NB4 (cell line): ENCODE data around the gene TMEM72.

ENCODE experiments used
- DNase-seq: peaks from one replicate; pipeline ENCODE4 v3.0.0; 2010; ENCODE audit warnings: low read depth
- H3K4me3 ChIP-seq: one replicate; pipeline ENCODE4 v1.5.1; 2011; ENCODE audit warnings: mild to moderate bottlenecking, low read depth, low read length, moderate library complexity
- MAX ChIP-seq: IDR thresholded peaks from 2 replicates; pipeline ENCODE4 v1.6.1; 2011; ENCODE audit warnings: low read depth, low read length
- MYC ChIP-seq: IDR thresholded peaks from 2 replicates; pipeline ENCODE4 v1.6.1; 2011; ENCODE audit warnings: low read depth, low read length
- POLR2A ChIP-seq: IDR thresholded peaks from 2 replicates; pipeline ENCODE4 v1.6.1; 2011; ENCODE audit warnings: mild to moderate bottlenecking; ENCODE audit not compliant: insufficient read length; ENCODE audit errors: extremely low read depth
- TF ChIP-seq, protein P1 (sequence below): IDR thresholded peaks from one replicate; pipeline ENCODE4 v1.5.1; 2012; ENCODE audit warnings: low read depth, low read length

The TMEM72 gene

DNA sequence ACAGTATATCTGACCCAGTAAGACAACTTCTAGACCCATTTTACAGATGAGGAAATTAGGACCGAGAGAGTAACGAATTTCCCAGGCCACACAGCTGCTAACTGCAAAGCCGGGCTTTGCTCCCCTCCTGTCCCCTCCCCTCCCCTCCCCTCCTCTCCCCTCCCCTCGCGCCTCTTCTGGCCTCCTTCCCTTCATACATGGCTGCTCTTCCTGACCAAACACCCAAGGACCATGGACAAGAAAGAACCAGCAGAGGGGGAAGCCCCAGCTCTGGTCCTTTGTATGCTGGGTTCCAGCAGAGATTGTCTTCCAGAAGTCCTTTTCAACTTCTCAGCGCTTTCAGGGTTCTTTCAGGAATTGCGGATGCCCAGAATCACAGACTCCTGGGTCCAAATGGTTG, 3.6 kb upstream of the TMEM72 start:
- H3K4me3 ChIP-seq = no peak overlapping the region
- TF ChIP-seq MYC (no peak), MAX (no peak), POLR2A (no peak)
- TF ChIP-seq, protein P1, sequence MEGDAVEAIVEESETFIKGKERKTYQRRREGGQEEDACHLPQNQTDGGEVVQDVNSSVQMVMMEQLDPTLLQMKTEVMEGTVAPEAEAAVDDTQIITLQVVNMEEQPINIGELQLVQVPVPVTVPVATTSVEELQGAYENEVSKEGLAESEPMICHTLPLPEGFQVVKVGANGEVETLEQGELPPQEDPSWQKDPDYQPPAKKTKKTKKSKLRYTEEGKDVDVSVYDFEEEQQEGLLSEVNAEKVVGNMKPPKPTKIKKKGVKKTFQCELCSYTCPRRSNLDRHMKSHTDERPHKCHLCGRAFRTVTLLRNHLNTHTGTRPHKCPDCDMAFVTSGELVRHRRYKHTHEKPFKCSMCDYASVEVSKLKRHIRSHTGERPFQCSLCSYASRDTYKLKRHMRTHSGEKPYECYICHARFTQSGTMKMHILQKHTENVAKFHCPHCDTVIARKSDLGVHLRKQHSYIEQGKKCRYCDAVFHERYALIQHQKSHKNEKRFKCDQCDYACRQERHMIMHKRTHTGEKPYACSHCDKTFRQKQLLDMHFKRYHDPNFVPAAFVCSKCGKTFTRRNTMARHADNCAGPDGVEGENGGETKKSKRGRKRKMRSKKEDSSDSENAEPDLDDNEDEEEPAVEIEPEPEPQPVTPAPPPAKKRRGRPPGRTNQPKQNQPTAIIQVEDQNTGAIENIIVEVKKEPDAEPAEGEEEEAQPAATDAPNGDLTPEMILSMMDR = no peak
- DNase-seq = no peak

DNA sequence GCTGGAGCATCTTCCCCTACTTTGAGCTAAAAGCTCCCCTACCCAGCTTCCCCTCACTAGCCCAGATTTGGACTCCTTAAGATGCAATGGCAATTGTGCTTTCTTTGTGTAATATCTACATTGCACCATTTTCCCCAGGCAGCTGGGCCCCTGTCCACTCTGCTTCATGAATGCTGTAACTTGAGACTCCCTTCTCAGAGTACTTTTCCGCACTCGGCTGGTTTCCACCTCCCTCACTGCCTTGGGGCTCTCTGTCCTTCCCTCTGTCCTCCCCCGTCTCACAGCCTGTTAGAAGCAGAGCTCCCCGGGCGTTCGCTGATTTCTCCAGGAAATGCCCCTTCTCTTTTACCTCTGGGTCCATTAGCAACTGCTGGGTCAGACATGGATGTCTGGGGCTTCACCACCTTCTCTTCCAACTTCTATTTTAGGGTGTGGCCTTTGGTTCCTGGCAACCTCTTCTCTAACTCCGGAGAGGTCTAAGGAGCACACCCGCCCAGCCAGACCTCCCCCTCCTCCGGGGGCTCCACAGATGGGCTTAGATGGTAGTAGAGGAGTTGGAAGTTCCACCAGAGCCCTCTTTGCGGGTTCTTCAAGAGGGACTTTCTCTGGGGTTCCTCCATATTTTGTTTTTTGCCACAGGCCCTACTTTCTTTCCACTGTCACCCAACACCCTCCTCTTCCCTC, 2.9 kb upstream of the TMEM72 start:
- no peak overlapping the region for H3K4me3 ChIP-seq
- TF ChIP-seq MYC (no peak), MAX (0 out of 2 replicates have a peak, but pooled peaks have one; percentile 5), POLR2A (no peak)
- TF ChIP-seq, protein P1 = no peak
- DNase-seq = no peak

DNA sequence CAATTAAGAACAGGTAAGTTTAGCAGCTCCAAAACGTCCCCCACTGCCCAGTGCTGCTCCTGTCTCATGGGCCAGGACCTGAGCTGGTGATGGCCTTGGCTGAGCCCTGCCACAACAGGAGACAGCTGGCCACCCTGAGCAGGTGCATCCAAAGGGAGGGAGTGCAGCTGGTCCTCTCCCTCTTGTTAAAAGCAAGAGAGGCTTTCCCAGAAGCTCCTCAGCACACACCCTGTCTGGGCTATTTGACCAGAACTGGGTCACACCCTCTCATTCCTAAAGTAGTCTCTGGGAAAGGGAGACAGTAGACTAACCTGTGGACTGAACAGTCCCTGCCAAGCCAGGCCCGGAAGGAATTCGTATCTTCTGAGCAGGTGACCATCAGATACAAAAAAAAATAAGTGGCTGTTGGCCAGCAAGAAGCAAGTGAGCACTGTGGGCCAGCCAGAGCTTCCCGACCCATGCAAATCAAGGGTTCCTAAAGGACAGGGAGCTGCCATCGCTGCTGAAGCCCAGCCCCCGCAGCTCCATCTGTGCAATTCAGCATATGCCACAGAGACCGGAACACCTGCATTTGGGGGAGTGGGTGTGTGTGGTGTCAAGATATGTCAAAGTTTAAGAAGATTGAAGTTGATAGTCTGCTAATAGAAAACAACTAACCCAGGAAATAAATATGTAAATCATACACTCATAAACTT, 2.1 kb upstream of the TMEM72 start:
- H3K4me3 ChIP-seq = no peak overlapping the region
- TF ChIP-seq POLR2A = no peak
- no peak for TF ChIP-seq MAX
- TF ChIP-seq, protein P1 = no peak
- no peak for TF ChIP-seq MYC
- DNase-seq = no peak

- TF ChIP-seq MYC (no peak), MAX (no peak), POLR2A (no peak)
- TF ChIP-seq, protein P1 = no peak
- H3K4me3 ChIP-seq = no peak overlapping the region
- DNase-seq = no peak
These were observed 1.2 kb upstream of the TMEM72 start for GRCh38 chr10:44909910-44910309.

GRCh38 chr10:44910602-44911001, 535 bp upstream of the TMEM72 start:
- H3K4me3 ChIP-seq = no peak overlapping the region
- TF ChIP-seq, protein P1 = no peak
- no peak for TF ChIP-seq POLR2A
- no peak for TF ChIP-seq MYC
- TF ChIP-seq MAX = no peak
- no peak for DNase-seq
